Activated effector memory CD4-positive, alpha-beta T cell treated with Interleukin-2 at 50 U/mL for 16 hours (primary cell): ENCODE results near the gene CDRT15L2.
"Not testable (repeated sequence)": the region's sequence is repeated elsewhere in the genome, so short reads cannot be mapped to it uniquely, and the experiment has no call there.

ENCODE experiments used
- DNase-seq: peaks from one replicate; pipeline ENCODE4 v3.0.0-alpha.2; 2020

Gene CDRT15L2

DNA sequence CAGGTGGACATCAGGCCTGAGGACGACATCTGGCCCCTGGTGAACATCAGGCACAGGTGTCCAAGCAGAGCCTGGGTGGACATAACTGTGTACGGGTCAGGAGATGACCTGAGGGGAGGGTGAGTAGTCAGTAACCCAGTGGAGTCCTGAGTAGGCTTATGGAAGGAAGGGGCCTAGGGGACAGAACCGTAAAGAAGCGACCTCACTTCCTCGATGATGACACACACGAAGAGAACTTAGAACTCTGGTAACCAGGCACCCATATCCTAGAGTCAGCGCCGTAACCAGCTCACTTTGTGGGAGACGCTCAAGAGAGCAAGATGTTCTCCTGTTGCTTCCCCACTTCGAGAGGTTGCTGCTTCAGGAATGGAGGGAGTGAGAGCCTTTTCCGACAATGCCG lies at the start of gene CDRT15L2:
TSS of gene CDRT15L2 (plus strand) at position 301 of the 400 bp plus-strand sequence. CDS start at position 321, 20 bp downstream.
- not testable (repeated sequence) for DNase-seq

DNA sequence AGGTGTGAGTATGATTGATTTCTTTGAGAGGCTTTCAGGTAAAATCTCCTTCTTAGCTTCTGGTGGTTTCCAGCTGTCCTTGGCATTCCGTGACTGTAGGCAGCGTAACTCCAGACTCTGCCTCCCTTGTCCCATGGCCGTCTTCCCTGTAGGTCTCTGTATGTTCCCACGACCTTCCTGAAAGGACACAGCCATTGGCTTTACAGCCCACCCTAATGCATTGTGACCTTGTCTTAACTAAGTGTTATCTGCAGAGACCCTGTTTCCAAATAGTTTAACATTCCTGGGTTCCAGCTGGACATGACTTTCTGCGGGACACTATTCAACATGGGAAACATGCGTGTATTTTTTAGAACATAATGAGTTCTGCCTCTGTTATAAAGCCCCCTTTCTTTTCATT lies 49.4 kb upstream of the CDRT15L2 start:
- DNase-seq: not testable (repeated sequence)

DNA sequence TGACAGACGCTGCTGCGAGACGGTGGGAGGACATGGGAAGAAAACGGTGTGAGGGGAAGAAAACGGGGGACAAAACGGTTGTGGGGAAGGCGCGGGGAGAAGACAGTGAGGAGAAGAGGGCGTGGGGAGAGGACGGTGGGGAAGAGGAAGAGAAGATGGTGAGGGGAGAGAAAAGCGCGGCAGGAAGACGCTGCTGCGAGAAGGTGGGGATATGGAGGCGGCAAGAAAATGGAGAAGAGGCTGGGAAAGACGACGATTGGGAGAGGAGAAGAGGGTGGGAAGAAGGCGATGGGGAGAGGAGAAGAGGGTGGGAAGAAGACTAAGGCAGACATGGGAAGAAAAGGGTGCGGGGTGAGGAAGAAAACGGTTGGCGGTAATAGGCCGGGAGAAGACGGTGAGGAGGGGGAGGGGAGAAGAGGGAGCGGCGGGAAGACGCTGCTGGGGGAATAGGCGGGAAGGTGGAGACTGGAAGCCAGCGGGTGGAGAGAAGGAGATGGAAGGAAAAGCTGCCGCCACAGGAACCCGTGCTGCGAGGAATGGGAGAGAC lies 46.9 kb upstream of the CDRT15L2 start:
- DNase-seq: not testable (repeated sequence)

DNA sequence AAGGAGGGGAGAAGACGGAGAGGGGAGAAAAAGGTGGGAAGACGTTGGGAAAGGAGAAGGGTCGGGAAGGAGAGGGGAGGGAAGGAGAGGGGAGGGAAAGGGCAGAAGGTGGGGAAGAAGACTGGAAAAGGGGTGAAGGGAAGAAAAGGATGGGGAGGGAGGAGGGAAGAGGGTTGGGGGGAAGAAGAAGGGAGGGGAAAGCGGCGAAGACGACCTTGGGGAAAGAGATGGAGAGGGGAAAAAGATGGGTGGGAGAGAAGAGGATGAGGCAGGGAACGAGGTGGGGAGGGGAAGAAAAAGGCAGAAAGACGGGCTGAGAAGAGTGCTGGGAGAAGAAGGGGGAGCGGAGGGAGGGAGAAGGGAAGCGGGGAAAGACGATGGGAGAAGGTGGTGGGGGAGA lies 46.3 kb upstream of the CDRT15L2 start:
- DNase-seq: not testable (repeated sequence)

DNA sequence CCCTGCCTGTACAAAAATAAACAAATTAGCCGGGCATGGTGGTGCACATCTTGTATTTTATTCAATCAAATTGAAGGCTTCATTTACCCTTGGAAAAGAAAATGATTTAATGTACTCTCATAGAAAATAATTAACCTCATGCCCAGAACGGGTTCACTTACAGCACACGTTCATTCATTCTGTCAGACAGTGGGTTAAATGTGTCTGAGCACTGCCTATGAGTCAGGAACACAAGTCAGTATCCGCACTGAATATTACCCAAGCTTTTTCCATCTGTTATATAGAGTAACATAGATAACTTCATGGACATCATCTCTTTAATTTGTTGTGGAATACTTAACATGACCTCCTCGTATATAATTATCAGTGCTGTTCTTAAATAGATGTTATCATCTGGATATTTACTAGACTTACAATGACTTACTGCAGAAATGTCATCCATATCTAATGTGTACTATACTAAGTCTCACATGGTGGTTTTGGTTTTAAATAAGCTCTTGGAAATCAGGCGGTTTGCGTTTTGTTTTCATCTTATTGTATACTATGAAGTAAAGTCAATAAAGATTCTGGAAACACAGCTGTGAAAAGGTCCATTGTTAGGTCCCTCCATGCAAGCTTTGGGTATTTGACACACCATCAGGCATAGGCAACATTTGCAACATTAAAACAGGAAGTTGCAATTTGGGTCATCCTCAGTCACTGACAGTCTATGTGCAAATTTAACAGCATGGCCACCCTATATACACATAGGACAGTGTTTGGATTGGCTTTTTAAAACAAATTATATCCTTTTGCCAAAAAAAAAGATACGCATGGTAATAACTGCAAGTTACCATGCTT lies 44.6 kb upstream of the CDRT15L2 start:
- not testable (repeated sequence) for DNase-seq

DNA sequence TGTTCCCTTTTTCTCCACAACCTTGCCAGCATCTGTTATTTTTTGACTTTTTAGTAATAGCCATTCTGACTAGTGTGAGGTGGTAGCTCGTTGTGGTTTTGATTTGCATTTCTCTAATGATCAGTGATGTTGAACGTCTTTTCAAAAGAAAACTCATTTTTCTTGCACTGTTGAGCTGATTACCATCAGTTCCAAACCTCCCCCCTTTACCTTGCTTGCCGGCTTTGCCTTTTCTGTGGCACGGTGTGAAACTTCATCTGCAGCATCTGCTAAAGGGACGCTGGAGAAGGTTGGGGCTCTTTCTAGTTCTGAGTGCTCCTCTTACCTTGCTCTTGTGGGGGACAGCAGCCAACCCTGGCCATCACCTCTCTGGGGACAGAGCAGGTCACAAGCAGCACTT lies 39.1 kb upstream of the CDRT15L2 start:
- not testable (repeated sequence) for DNase-seq

DNA sequence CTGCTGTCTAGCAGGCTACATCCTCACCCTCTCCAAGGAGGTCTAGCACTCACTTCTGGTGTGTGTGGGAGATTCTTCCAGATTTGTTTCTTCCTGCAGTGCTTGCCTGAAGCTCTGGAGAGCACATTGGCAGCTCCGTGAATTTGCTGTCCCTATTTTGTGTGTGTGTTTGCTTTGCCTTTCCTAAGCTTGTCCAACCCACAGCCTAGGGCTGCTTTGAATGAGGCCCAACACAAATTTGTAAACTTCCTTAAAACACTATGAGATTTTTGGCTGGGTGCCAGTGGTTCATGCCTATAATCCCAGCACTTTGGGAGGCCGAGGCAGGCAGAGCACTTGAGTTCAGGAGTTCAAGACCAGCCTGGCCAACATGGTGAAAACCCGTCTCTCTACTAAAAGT lies 38.7 kb upstream of the CDRT15L2 start:
- not testable (repeated sequence) for DNase-seq

DNA sequence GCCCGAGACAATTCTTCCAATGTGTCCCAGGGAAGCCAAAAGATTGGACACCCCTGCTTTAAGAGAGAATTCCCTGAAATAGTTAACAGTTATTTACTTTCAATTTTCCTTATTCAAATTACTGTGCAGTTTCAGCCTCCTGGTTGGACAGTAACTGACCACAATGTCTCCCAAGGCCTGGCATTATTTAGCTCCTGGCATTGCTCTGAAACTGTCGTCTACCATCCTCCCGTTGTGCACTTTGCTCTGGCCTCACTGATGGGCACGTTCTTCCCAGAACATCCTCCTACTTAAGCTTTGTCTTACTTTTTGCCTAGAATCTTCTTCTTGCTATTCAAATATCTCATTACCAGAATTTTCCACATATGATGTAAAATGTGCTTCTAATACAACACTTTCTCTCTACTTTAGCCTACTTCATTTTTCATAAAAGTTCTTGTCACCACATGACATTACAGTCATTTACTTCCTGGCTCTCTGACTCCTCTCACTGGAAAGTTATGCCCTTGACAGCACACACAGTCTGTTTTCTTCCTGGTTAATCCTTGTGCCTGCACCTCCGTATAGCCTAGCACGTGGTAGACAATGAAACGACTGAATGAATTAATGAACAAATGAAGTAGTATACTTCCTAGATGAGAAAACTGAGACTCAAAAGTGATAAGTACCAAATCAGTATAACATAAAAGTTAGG lies 37.5 kb upstream of the CDRT15L2 start:
- DNase-seq: not testable (repeated sequence)

DNA sequence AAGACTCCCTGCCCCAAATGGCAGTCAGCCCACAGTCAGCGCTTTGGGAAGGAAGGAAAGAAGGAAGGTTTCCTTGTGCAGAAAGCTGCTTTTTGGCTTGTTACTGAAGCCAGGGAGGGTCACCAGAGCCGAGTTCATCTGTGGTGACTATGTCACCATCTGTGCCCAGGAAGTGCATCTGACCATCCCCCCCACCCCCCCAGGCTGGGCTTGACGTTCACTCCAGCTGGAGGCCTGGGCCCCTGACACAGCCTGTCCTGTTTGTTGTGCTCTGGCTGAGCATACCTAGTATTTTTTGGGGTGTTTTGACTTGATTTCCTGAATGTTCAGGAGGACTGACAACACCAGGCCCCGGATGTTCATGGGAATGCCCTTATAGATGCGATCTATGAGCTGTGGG lies 31.6 kb upstream of the CDRT15L2 start:
- not testable (repeated sequence) for DNase-seq

DNA sequence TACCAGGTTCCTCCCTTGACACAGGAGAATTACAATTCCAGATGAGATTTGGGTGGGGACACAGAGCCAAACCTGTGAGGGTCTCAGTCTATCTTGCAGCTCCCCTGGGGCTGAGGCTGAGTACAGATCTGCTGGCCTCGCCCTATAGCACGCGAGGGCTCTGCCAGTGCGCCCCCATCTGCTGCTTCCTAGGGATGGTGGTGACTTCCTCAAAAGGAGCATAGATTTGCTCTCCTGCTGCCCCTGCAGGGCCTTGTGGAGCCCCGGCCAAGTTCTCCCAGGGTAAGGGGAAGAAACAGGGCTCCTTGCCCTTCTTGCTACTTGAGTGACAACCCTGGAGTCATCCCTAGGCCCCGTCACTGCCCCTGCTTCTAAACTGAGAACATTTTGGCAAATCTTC lies 26.6 kb upstream of the CDRT15L2 start:
- not testable (repeated sequence) for DNase-seq

DNA sequence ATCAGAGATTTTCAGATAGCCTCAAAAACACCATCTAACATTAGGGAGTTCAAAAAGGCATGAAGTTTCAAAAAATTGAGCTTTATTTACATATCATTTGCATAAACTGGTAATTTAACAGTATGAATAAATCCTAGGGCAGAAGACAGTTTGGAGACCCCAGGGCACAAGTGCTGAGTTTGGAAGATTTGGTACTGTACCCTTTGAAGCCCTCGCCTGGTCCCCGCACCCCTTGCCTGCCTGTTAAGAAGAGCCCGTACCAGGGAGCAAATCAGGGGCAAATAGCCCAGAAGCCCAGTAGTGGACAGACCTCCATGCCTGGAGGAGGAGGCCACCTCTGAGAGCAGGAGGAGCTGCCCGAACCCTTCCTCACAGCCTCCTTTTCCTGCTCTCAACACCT lies 24.8 kb upstream of the CDRT15L2 start:
- not testable (repeated sequence) for DNase-seq

DNA sequence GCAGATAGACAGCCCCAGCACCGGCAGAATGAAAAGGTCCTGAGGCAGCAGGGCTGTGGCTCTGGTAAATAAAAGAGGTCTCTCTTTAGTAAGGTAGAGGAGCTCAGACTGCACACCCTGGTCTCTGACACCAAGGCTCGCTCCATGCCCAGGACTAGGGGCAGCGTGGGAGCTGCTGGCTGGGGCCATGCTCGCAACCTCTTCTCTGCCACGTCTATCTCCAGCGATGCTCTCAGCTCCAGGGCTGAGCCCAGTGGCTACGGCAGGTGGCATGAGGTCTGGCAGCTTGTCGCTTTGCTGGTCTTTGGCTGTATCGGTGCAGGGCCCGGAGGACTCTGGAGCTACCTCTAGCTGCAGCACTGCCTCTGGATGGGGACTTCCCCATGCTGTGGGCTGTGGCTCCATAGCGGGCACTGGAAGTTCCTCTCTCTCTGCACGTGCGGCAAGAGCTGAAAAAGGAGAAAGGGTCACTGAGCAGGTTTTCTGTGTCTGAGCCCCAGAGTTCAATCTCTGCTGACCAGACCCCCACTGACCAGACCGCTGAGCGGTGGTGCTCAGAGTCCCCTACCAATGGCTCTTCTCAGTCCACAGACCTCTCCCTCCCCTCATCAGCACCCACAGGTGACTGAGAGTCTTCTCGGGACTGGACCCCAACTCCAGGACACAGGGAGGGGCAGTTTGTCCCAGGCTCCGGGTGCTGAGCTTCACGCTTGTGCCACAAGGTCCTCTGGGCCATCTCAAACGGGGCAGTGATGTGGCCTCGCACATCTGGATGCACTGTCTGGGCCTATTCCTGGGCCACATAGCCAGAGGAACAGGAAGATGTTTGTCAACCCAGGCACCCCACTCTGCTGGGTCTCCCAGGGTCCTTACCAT lies 24.2 kb upstream of the CDRT15L2 start:
- not testable (repeated sequence) for DNase-seq

DNA sequence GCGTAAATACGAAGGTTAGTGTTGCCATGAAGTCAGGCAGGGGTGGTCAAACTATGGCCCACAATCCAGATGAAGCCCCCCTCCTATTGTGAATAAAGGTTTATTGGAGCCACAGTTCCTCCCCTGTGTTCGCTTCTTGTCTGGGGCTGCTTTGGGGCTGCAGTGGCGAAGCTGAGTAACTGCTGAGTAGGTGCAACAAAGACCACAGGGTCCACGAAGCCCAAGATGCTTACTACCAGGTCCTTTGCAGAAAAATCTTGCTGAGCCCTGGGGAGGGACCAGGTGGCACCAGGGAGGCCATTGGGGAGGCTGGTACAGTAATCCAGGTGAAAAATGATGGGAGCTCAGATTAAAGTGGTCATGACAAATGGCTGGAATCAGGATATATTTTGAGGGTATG lies 21.4 kb upstream of the CDRT15L2 start:
- DNase-seq: not testable (repeated sequence)

DNA sequence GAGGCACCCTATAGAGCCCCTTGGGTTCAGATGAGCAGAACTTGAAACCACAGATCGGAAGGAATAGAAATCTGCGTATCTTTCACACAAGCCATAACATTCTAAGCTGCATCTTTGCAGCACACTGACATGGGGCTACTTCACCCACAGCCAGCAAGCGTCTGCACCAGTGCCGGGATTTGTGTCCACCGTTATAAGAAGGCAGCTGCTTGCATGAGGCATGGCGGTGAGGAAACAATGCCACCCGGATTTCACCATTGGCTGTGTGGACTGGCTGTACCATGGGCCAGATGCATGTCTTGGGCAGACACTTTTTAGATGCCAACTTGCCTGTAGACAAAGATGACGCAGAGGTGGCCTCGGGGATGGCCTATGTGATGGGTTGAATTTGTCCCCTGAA lies 20.5 kb upstream of the CDRT15L2 start:
- DNase-seq: not testable (repeated sequence)

DNA sequence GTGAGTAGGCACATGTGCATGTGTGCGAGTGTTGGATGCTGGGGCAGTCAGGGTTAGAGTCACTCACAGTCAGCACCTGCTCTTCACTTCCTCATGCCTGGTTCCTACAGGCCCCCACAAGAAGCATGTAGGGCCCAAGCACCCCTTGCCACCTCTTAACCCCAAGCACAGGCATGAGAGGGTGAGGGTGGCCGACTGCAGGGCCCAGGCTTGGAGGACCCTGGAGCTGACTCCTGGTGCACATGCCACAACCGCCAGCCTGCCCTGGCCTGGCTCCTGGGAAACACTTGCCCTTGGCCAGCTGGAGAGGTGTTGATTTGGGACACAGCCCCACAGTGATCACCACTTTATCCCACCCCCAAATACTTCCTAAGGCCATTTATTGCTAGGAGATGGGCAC lies 16.9 kb upstream of the CDRT15L2 start:
- DNase-seq: no peak

DNA sequence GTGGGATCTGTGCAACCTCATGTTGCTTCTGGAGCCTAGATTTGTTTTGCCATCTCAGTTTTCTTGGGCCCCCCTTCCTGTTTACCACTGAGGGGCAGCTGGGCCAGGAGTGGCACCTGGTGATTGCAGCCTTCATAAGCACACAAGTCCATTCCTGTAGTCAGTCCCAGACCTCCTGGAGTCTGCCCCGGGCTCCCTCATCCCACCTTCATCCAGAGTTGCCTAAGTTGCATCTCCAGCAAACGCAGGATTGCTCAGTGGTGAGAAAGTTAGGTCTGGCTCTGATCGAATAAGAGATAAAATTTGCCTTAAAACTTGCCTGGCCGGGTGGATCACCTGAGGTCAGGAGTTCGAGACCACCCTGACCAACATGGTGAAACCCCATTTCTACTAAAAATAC lies 14.3 kb upstream of the CDRT15L2 start:
- not testable (repeated sequence) for DNase-seq

DNA sequence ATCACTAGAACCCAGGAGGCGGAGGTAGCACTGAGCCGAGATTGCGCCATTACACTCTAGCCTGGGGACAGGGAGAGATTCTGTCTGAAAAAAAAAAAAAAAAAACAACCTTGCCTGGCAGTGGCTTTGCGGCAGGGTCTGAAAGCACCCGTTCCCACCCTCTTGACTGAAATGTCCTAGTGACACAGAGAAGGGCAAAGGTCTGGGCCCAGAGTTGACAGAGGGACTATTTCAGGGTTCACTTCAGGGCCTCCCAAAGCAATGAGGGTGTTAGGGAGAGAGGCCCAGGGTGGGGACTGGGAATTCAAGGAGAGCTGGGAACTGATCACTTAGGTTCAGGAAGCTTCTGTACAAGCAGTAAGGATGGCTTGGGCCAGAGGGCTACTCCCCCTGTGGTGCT lies 13.8 kb upstream of the CDRT15L2 start:
- no peak for DNase-seq

DNA sequence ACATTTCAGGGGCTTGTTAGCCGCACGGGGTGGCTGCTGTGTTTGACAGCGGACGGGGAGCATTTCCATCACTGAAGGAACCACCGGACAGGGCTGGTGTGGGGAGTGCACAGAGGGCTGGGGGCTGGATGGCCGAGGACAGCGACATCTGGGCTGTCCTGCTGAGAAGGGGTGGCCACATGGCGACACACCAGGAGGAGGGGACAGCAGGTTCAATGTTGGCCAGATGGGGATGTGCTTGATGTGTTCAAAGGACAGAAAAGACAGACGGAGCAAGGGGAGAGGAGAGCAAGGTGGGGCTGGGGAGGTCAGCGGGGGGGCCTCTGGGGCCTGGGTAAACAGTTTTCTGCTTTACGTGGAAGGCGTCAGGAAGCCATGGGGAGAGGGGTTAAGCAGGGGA lies 12.8 kb upstream of the CDRT15L2 start:
- DNase-seq: not testable (repeated sequence)

DNA sequence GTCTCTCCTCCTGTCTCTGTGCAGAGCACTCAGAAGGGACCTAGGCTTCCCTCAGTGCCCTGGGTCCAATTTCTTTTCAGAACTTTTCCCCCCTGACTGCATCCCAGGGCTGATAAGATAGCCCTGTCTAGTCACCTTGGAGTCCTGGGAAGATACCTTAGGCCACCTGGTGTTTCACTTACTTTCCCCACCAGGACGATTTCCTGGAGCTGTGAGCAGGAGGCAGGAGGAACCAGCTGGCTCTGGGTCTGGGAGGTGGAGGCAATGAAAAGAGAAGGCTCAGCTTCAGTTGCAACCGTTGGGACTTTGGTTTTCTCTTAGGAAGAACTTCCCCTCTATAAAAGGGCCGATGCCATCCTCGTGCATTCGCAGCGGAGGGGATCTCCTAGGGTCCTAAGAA lies 12.1 kb upstream of the CDRT15L2 start:
- DNase-seq: not testable (repeated sequence)

DNA sequence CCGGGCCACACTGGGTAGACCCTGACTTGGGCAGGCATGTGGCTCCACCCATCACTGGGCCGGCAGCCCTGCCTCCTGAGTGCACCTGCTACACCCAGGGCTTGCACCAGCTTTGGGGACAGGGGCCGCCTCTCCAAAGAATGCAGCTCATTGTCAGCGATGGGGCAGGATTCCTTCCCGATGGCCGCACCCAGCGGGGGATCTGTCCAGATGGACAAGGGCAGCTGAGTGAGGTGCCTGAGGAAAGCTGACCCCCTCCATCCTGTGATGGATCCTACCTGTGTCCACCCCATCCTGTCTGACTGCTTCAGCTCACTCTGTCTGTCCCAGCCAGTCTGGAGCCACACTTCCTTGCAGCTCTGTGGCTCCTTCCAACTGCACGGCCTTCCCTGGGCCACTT lies 10.9 kb upstream of the CDRT15L2 start:
- not testable (repeated sequence) for DNase-seq

DNA sequence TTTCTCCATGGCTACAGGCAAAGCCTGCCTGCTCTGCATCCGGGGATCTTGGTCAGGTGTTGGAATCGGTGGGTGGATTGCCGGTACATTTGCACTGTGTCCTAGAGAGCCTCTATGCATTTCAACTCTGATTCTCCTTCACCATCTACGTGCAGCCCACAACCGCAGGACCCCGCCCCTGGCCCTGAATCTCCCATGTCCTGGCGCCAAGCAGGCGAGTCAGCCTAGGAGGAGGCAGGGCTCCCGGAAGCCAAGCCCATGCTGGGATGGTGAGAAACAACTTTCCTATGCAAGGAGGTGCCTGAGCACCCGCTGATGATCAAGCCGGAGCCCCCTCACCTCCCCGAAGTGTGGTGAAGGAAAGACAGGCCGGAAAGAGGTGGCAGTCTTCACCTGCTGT lies 7.9 kb upstream of the CDRT15L2 start:
- not testable (repeated sequence) for DNase-seq

DNA sequence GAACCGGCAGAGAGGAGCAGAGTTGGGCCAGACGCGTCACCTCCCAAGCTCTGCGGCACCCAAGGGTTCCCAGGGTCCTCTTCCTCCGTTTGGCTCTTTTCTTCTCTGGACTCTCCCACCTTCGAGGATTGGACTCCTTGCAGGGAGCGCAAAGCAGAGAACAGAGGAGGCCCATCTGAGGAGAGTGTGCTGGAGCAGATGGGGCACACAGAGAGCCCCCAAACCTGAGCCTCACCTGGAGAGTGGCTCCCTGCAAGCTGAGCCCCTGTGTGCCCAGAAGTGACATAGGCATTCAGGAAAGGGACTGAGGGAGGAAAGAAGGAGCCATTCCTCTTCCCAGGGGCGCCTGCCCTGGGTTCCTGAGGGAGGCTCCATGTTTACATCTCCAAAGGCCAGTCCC lies 6.3 kb upstream of the CDRT15L2 start:
- DNase-seq: not testable (repeated sequence)

DNA sequence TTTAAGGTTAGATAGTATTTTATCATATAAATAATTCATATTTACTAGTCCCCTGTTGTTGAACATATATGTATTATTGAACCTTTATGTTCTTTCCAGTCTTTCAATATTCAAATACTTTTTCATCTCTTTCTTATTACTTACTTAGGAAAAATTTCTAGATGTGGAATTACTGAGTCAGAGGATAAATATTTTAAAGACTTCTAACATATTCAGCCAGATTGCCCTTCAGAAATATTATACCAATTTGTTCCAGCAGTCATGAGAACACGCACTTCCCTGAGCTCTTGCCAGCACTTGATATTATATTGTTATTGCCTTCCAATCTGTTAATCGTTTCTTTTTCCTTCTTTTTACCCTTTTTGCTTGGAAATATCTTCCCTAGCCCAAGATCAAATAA lies 4.5 kb upstream of the CDRT15L2 start:
- DNase-seq: not testable (repeated sequence)
